GM13976 (cell line): ENCODE measurements around the gene PICK1.
"Not testable (repeated sequence)": the region's sequence is repeated elsewhere in the genome, so short reads cannot be mapped to it uniquely, and the experiment has no call there.

ENCODE experiments used
- DNase-seq: peaks from one replicate; pipeline ENCODE4 v3.0.0; 2012; ENCODE audit warnings: low spot score
- CTCF ChIP-seq: IDR thresholded peaks from 2 replicates; pipeline ENCODE4 v1.5.1; 2012; ENCODE audit warnings: borderline replicate concordance, mild to moderate bottlenecking; ENCODE audit not compliant: insufficient read depth; ENCODE audit errors: extremely low read depth, missing control alignments, control extremely low read depth
- in situ Hi-C: fragments of 300-500 bp; cut with MboI; formaldehyde crosslinking; loops from one replicate; pipeline ENCODE4 v1.12.0; 2022; ENCODE audit warnings: low sequenced_read_pairs, mixed read lengths, inconsistent platforms; ENCODE audit not compliant: unreplicated experiment

Gene PICK1

GRCh38 chr22:38111925-38112355 lies 54.7 kb downstream of the PICK1 start:
- in situ Hi-C loops: loop anchor here (10.0 kb wide), 1 partner anchor 113 kb away; no protein-coding TSS in a partner anchor
- no peak for TF ChIP-seq CTCF
- DNase-seq: no peak

- in situ Hi-C loops: loop anchor here (10.0 kb wide), 1 partner anchor 112 kb away; no protein-coding TSS in a partner anchor
- no peak for TF ChIP-seq CTCF
- DNase-seq: no peak
Observed at GRCh38 chr22:38112381-38112780, 55.2 kb downstream of the PICK1 start.

GRCh38 chr22:38114484-38115398 lies 57.5 kb downstream of the PICK1 start:
- in situ Hi-C loops: loop anchor here (10.0 kb wide), 1 partner anchor 110 kb away; no protein-coding TSS in a partner anchor
- TF ChIP-seq CTCF: peak; percentile 83
- DNase-seq: peak; percentile 93

GRCh38 chr22:38115423-38116205 lies 58.4 kb downstream of the PICK1 start:
- DNase-seq: no peak
- TF ChIP-seq CTCF: no peak
- in situ Hi-C loops: loop anchor here (10.0 kb wide), 1 partner anchor 109 kb away; no protein-coding TSS in a partner anchor

- in situ Hi-C loops: loop anchor here (10.0 kb wide), 1 partner anchor 107 kb away; no protein-coding TSS in a partner anchor
- not testable (repeated sequence) for DNase-seq
Observed at GRCh38 chr22:38117556-38117955, 60.4 kb downstream of the PICK1 start.

- in situ Hi-C loops: loop anchor here (10.0 kb wide), 1 partner anchor 107 kb away; no protein-coding TSS in a partner anchor
- no peak for DNase-seq
Observed at GRCh38 chr22:38118182-38118581, 61.0 kb downstream of the PICK1 start.

GRCh38 chr22:38118747-38119146 lies 61.5 kb downstream of the PICK1 start:
- not testable (repeated sequence) for DNase-seq
- in situ Hi-C loops: loop anchor here (10.0 kb wide), 1 partner anchor 106 kb away; no protein-coding TSS in a partner anchor

More at GRCh38 chr22:38118182-38118581, 61.0 kb downstream of the PICK1 start:
- TF ChIP-seq CTCF: no peak
